Measurements from ENCODE around the gene C4orf54. TPM values are rescaled to one million over a fixed set of nuclear protein-coding genes. Genes with fewer than 3 reads are reported as not detected.

Gene C4orf54
- total and polyA plus RNA-seq, 2 experiments from 2014 or later, result not detected

- Histone ChIP-seq H3K27ac (no peak overlapping the region), H2AFZ (no peak overlapping the region), H4K20me1 (ENCODE audit: insufficient read depth) (no peaks in the 10 kb centered on the region), H3K4me1 (ENCODE audit: insufficient read depth) (no peaks in the 10 kb centered on the region), H3K27me3 (replicated peaks; ENCODE audit: insufficient read depth) (no peaks in the 10 kb centered on the region), H3K9me2 (ENCODE audit: insufficient read depth) (no peaks in the 10 kb centered on the region), H3K4me3 (no peak overlapping the region), H3K36me3 (ENCODE audit: low read depth) (no peaks in the 10 kb centered on the region), H3K9me3 (ENCODE audit: low read depth) (no peaks in the 10 kb centered on the region), H3K4me2 (ENCODE audit: unreplicated experiment) (no peak overlapping the region), H3F3A (ENCODE audit: insufficient read depth) (no peaks in the 10 kb centered on the region), H3K79me2 (ENCODE audit: insufficient read depth) (no peaks in the 10 kb centered on the region), H3K9ac (no peak overlapping the region)
- no peak for DNase-seq
- no peak for TF ChIP-seq EZH2phosphoT487 (IDR thresholded peaks at IDR 0.05; ENCODE audit: insufficient read depth, low read depth)
- no peak for TF ChIP-seq EZH2 (IDR thresholded peaks at IDR 0.05; ENCODE audit: insufficient read depth, poor library complexity, severe bottlenecking)
- WGBS, 2 experiments (ENCODE audit: low coverage in 1 of 2, low lambda C conversion rate in 2 of 2, missing lambda C conversion rate in 2 of 2), result 22 to 40% methylated on average over 7 of the region's 7 CpGs
- in situ Hi-C loops (cut with MboI), result no loop called here
These were observed 14.7 kb downstream of the C4orf54 start for GRCh38 chr4:99642725-99643489.

DNA sequence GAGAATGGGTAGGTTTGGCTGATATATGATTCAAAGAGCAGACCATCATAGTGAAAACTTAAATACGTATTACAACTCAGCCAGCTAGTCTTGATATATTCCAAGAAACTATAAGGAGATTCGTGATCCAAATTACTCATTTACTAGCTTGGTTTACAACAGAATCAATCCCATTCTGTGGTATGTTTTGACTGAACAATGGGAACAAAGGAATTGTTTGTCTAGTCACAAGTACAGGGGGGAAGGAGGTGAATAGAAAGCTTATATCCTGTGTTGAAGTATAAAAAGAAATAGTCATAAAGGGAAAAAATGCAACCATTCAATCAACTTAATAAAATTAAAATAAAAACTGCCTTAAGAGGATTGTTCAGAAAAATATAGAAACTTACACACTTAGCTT is 17.0 kb downstream of the C4orf54 start:
- no peaks in the 10 kb centered on the region for H3K9me2 ChIP-seq (ENCODE audit: insufficient read depth)
- no peaks in the 10 kb centered on the region for H3K79me2 ChIP-seq (ENCODE audit: insufficient read depth)
- no peaks in the 10 kb centered on the region for H4K20me1 ChIP-seq (ENCODE audit: insufficient read depth)
- H2AFZ ChIP-seq, result no peak overlapping the region
- H3K9me3 ChIP-seq (ENCODE audit: low read depth), result no peaks in the 10 kb centered on the region
- H3K27me3 ChIP-seq (replicated peaks; ENCODE audit: insufficient read depth), result no peaks in the 10 kb centered on the region
- H3K4me1 ChIP-seq (ENCODE audit: insufficient read depth), result no peaks in the 10 kb centered on the region
- no peak for DNase-seq
- 22 to 40% methylated on average over 2 of the region's 2 CpGs for WGBS, 2 experiments (ENCODE audit: low coverage in 1 of 2, low lambda C conversion rate in 2 of 2, missing lambda C conversion rate in 2 of 2)
- no peaks in the 10 kb centered on the region for H3F3A ChIP-seq (ENCODE audit: insufficient read depth)
- in situ Hi-C loops (cut with MboI), result no loop called here
- no peaks in the 10 kb centered on the region for H3K36me3 ChIP-seq (ENCODE audit: low read depth)
- H3K9ac ChIP-seq, result no peak overlapping the region
- no peak overlapping the region for H3K4me2 ChIP-seq (ENCODE audit: unreplicated experiment)
- no peak overlapping the region for H3K4me3 ChIP-seq
- no peak overlapping the region for H3K27ac ChIP-seq
- TF ChIP-seq EZH2 (IDR thresholded peaks at IDR 0.05; ENCODE audit: insufficient read depth, poor library complexity, severe bottlenecking) (no peak), EZH2phosphoT487 (IDR thresholded peaks at IDR 0.05; ENCODE audit: insufficient read depth, low read depth) (no peak)

DNA sequence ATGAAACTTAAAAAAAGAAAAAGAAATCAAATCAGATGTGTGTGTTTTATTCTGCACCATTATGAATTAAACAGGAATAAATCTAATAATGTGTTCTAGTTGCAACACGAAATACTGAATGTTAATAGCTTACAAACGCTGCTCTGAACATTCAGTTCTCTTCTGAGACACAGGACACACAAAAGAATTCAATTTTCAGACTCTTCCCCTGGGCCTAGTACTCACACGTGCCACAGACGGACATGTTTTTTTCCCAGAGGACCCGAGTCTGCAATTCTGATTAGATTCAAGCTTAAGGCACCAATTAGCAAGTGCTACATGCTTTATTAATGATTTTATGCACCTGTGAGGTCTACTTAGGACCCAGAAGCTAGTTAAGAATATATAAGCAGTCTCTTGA is 20.5 kb downstream of the C4orf54 start:
- no peak overlapping the region for H3K27ac ChIP-seq
- in situ Hi-C loops (cut with MboI), result no loop called here
- no peaks in the 10 kb centered on the region for H3K36me3 ChIP-seq (ENCODE audit: low read depth)
- TF ChIP-seq EZH2 (IDR thresholded peaks at IDR 0.05; ENCODE audit: insufficient read depth, poor library complexity, severe bottlenecking), result no peak
- TF ChIP-seq EZH2phosphoT487 (IDR thresholded peaks at IDR 0.05; ENCODE audit: insufficient read depth, low read depth), result no peak
- no peaks in the 10 kb centered on the region for H3K9me2 ChIP-seq (ENCODE audit: insufficient read depth)
- H3K9ac ChIP-seq, result no peak overlapping the region
- H3K9me3 ChIP-seq (ENCODE audit: low read depth), result no peaks in the 10 kb centered on the region
- H3K4me1 ChIP-seq (ENCODE audit: insufficient read depth), result no peaks in the 10 kb centered on the region
- no peak overlapping the region for H3K4me2 ChIP-seq (ENCODE audit: unreplicated experiment)
- H3K4me3 ChIP-seq, result no peak overlapping the region
- no peaks in the 10 kb centered on the region for H3K27me3 ChIP-seq (replicated peaks; ENCODE audit: insufficient read depth)
- H4K20me1 ChIP-seq (ENCODE audit: insufficient read depth), result no peaks in the 10 kb centered on the region
- no peaks in the 10 kb centered on the region for H3F3A ChIP-seq (ENCODE audit: insufficient read depth)
- H3K79me2 ChIP-seq (ENCODE audit: insufficient read depth), result no peaks in the 10 kb centered on the region
- 0 to 4% methylated on average over 5 of the region's 5 CpGs for WGBS, 2 experiments (ENCODE audit: low coverage in 1 of 2, low lambda C conversion rate in 2 of 2, missing lambda C conversion rate in 2 of 2)
- H2AFZ ChIP-seq, result no peak overlapping the region
- DNase-seq, result no peak

DNA sequence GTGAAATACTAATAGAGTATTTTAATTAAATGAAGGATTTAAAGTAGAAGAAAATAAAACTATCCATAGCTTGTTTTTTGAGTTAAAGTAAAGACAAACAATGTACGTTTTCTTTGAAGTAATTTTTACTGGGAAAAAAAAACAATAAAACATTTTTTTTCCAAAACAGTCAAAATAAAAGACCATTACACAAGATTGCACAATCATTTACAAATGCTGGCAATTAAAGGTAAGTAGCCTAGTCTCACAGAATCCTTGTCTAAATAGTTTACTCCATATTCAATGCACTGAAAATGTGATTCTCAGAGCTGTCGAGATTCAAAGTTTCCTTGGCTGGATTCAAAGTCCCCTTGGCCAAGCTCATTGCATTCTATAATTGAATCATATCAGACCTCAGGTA is 21.2 kb downstream of the C4orf54 start:
- no peak overlapping the region for H3K4me3 ChIP-seq
- in situ Hi-C loops (cut with MboI), result no loop called here
- H3K9me3 ChIP-seq (ENCODE audit: low read depth), result no peaks in the 10 kb centered on the region
- H3K79me2 ChIP-seq (ENCODE audit: insufficient read depth), result no peaks in the 10 kb centered on the region
- no peak for DNase-seq
- no peaks in the 10 kb centered on the region for H4K20me1 ChIP-seq (ENCODE audit: insufficient read depth)
- 30 to 31% methylated on average over 2 of the region's 2 CpGs for WGBS, 2 experiments (ENCODE audit: low coverage in 1 of 2, low lambda C conversion rate in 2 of 2, missing lambda C conversion rate in 2 of 2)
- H3K27ac ChIP-seq, result no peak overlapping the region
- H3K36me3 ChIP-seq (ENCODE audit: low read depth), result no peaks in the 10 kb centered on the region
- no peak for TF ChIP-seq EZH2 (IDR thresholded peaks at IDR 0.05; ENCODE audit: insufficient read depth, poor library complexity, severe bottlenecking)
- no peak for TF ChIP-seq EZH2phosphoT487 (IDR thresholded peaks at IDR 0.05; ENCODE audit: insufficient read depth, low read depth)
- no peaks in the 10 kb centered on the region for H3K9me2 ChIP-seq (ENCODE audit: insufficient read depth)
- no peak overlapping the region for H3K9ac ChIP-seq
- H3K4me2 ChIP-seq (ENCODE audit: unreplicated experiment), result no peak overlapping the region
- H3F3A ChIP-seq (ENCODE audit: insufficient read depth), result no peaks in the 10 kb centered on the region
- H3K4me1 ChIP-seq (ENCODE audit: insufficient read depth), result no peaks in the 10 kb centered on the region
- no peaks in the 10 kb centered on the region for H3K27me3 ChIP-seq (replicated peaks; ENCODE audit: insufficient read depth)
- H2AFZ ChIP-seq, result no peak overlapping the region

Data from GM23248 (cell line).